Ovary (tissue), 9 donors: ENCODE results near the gene SALL4. TPM values are rescaled to one million over a fixed set of nuclear protein-coding genes. Genes with fewer than 3 reads are reported as not detected.

Experiments
- DNase-seq, 5 donors: peaks; one replicate each; pipeline ENCODE4 v3.0.0-alpha.2; 2019 to 2020
- H3K27ac ChIP-seq, 2 donors: fragments of 200-600 bp; one replicate each; pipeline versions ENCODE4 v1.5.1 to v1.8.0; 2019 to 2022
- H3K27me3 ChIP-seq: fragments of 200-600 bp; one replicate; pipeline ENCODE4 v1.8.0; 2022
- H3K36me3 ChIP-seq: fragments of 200-600 bp; sonication (generic); one replicate; pipeline ENCODE4 v1.5.1; 2019
- H3K4me1 ChIP-seq: one replicate; pipeline ENCODE4 v1.8.1; 2013; ENCODE audit warnings: mild to moderate bottlenecking, moderate library complexity; ENCODE audit not compliant: insufficient read depth
- H3K4me3 ChIP-seq: fragments of 200-600 bp; sonication (generic); one replicate; pipeline ENCODE4 v1.5.1; 2017
- H3K9me3 ChIP-seq, 2 donors: fragments of 200-600 bp in 1 of 2; sonication (generic) in 1 of 2; one replicate each; pipeline versions ENCODE4 v1.5.1 to v1.8.1; 2013 to 2019; ENCODE audit warnings: mild to moderate bottlenecking in 1 of 2, moderate library complexity in 1 of 2
- EP300 ChIP-seq: sonication (generic); formaldehyde crosslinking; IDR thresholded peaks from one replicate; pipeline ENCODE4 v1.6.1; 2017; ENCODE audit warnings: antibody characterized with exemption
- POLR2A ChIP-seq: fragments of 450-650 bp; IDR thresholded peaks from one replicate; pipeline ENCODE4 v1.6.1; 2017; ENCODE audit warnings: antibody characterized with exemption, mild to moderate bottlenecking, moderate library complexity
- WGBS, 3 donors: extraction: QIAGEN DNeasy Blood & Tissue Kit in 1 of 3; methylation state at CpG; one replicate each; pipeline versions ENCODE4 v1.1.5 to v1.1.7; 2013 to 2017; 5-methylcytosine and 5-hydroxymethylcytosine counted together
- intact Hi-C, 4 donors: fragments of 100-400 bp; cut with DNase I; formaldehyde crosslinking; loops; one replicate each; pipeline versions ENCODE4 v1.11.0 to v1.15.1; 2022 to 2023
- polyA plus RNA-seq, 2 donors: library from polyadenylated mRNA; stranded (reverse); fragments of 200-250 nt in 1 of 2; fragments of 350-450 nt in 1 of 2; fragmentation: Illumina TruSeq in 1 of 2; extraction: RNeasy Lipid Tissue Mini Kit (QIAGEN cat#74804) in 1 of 2; gene quantifications; one replicate each; pipeline ENCODE4 v1.2.3, GENCODE V29; 2013 to 2014
- total RNA-seq, 7 donors: library from RNA; depleted of rRNA in 2 of 7; stranded (reverse); fragments of >200 nt in 2 of 7; fragmentation: NEBNext Ultra II Directional in 3 of 7; extraction: Animal tissue kit (Norgen Biotek cat#: 25700) in 3 of 7; gene quantifications; one replicate each; pipeline versions ENCODE4 v1.1.0 to v1.2.4, GENCODE V29; 2016 to 2023
- TF ChIP-seq, protein P1 (sequence below), 3 donors: fragments of 450-650 bp in 2 of 3; fragments of 200-600 bp in 1 of 3; IDR thresholded peaks; one replicate each; pipeline versions ENCODE4 v1.5.1 to v1.8.0; 2016 to 2022; ENCODE audit warnings: antibody characterized with exemption in 3 of 3, mild to moderate bottlenecking in 1 of 3
- donor health status: DM: no; HTN: no; CAD: no; lungs with moderate emphysema.
- donor health status: DM: no; HTN: no; CAD: no.
- donor health status: Bipolar disorder and iron deficiency.
- donor health status: DM: yes; HTN: yes; CAD: no.
- donor health status: DM: no; HTN: no; CAD: no.
- donor health status: DM: yes; HTN: yes; CAD: no.

The SALL4 gene
- total and polyA plus RNA-seq, 9 donors: 0.03 to 0.57 (median 0.27) TPM; not detected in 3

DNA sequence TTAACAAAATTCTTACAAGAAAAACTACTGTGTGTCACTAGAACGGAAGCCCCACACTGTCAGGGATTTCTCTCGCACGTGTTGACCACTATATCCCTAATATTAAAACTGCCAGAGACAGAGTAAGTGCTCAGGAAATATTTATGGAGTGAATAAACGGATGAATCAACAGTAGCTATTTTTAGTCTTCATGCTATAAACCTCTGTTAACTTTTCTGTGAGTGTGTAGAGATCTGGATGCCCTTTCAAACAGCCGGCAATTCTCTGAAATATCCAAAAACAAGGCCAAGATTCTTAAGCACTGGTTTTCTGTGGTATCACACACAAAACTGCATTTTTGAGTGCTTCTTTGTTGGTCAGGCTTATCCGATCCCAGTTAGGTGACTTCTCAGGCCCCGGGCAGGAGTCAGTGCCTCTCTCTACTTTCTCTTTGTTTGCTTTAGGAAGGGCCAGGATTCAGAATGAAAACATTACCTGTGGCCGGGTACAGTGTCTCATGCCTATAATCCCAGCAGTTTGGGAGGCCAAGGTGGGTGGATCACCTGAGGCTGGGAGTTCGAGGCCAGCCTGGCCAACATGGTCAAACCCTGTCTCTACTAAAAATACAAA lies 49.9 kb downstream of the SALL4 start:
- H3K4me3 ChIP-seq: no peak overlapping the region

DNA sequence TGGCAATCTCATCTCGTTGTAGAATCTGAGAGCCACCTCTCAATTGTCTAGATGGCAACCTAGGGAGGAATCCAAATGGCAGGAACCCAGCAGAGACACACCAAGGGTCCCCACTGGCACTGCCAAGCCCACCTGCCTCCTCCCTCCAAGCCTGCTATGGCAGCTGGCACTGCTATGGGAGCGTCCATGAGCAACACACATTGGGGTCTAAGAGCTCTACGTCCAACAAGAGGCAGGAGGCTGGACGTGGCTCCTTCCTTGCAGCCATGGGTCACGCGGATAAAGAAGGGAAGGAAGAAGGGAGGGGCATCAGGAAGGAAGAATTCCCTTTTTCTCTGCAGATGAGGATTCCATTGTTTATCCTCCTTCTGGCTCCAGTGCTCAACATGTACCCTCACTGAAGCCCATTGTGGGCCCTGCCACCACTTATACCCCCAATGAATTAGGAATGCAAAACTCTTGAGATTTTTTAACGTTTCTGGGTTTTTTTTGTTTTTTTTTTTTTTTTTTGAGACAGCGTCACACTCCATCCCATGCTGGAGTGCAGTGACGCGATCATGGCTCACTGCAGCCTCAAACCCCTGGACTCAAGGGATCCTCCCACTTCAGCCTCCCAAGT lies 51.4 kb downstream of the SALL4 start:
- intact Hi-C loops: no loop called here
- H3K4me3 ChIP-seq: no peak overlapping the region
- no peaks in the 10 kb centered on the region for H3K9me3 ChIP-seq
- WGBS, 3 donors: 88 to 91% (median 89%) methylated on average over 10 of the region's 10 CpGs
- H3K4me1 ChIP-seq: peaks cover 7% of the 10 kb centered on the region
- no peaks in the 10 kb centered on the region for H3K36me3 ChIP-seq
- TF ChIP-seq, protein P1, sequence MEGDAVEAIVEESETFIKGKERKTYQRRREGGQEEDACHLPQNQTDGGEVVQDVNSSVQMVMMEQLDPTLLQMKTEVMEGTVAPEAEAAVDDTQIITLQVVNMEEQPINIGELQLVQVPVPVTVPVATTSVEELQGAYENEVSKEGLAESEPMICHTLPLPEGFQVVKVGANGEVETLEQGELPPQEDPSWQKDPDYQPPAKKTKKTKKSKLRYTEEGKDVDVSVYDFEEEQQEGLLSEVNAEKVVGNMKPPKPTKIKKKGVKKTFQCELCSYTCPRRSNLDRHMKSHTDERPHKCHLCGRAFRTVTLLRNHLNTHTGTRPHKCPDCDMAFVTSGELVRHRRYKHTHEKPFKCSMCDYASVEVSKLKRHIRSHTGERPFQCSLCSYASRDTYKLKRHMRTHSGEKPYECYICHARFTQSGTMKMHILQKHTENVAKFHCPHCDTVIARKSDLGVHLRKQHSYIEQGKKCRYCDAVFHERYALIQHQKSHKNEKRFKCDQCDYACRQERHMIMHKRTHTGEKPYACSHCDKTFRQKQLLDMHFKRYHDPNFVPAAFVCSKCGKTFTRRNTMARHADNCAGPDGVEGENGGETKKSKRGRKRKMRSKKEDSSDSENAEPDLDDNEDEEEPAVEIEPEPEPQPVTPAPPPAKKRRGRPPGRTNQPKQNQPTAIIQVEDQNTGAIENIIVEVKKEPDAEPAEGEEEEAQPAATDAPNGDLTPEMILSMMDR (IDR thresholded peaks at IDR 0.05): no peak
- TF ChIP-seq POLR2A: no peak
- TF ChIP-seq EP300: no peak
- no peak overlapping the region for H3K27ac ChIP-seq
- no peaks in the 10 kb centered on the region for H3K27me3 ChIP-seq
- no peak for DNase-seq

More for the DNA sequence above, 49.9 kb downstream of the SALL4 start:
- 17 to 24% (median 22%) methylated on average over 9 of the region's 9 CpGs for WGBS, 3 donors
- intact Hi-C loops: no loop called here
- H3K36me3 ChIP-seq: no peaks in the 10 kb centered on the region
- H3K27me3 ChIP-seq: no peaks in the 10 kb centered on the region
- H3K4me1 ChIP-seq: peaks cover 7% of the 10 kb centered on the region
- TF ChIP-seq POLR2A (no peak), EP300 (no peak)
- TF ChIP-seq, protein P1 (IDR thresholded peaks at IDR 0.05): no peak
- no peak overlapping the region for H3K27ac ChIP-seq
- DNase-seq: no peak
- no peaks in the 10 kb centered on the region for H3K9me3 ChIP-seq

DNA sequence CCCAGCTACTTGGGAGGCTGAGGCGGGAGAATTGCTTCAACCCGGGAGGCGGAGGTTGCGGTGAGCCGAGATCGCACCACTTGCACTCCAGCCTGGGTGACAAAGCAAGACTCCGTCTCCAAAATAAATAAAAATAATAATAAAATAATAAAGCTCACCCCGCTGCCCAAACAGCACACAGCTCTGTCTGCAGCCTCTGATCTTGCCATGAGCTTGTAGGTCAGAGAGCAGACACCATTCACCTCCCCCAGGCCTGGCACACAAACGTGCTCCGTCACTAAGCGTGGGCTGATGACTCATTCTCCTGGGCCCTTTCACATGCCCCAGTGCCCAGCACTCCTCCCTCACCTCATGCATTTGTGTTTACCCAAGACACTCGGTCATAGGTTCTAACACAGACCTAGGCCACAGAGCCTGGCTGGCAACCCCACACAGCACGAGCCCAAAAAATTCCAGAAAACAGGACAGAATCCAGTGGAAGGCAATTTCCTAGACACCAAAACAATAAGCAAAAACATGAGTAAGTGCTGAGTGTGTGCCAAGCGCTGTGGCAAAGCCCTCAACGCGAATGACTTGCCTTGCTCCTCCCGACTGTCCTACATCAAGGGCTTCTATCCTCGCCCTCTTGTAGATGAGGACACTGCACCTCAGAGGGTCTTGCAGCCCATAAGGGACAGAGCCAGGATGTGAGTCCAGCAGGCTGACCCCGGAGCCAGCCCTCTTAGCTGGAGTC lies 52.1 kb downstream of the SALL4 start:
- 73 to 76% (median 74%) methylated on average over 19 of the region's 19 CpGs for WGBS, 3 donors
- no peak for TF ChIP-seq POLR2A
- TF ChIP-seq, protein P1 (IDR thresholded peaks at IDR 0.05): no peak
- no peak for TF ChIP-seq EP300
- H3K4me3 ChIP-seq: no peak overlapping the region
- no peaks in the 10 kb centered on the region for H3K27me3 ChIP-seq
- H3K27ac ChIP-seq: no peak overlapping the region
- H3K4me1 ChIP-seq: peaks cover 7% of the 10 kb centered on the region
- DNase-seq: peak in 3 of 5 donors; percentile 40 to 59 (median 44)
- H3K36me3 ChIP-seq: no peaks in the 10 kb centered on the region
- H3K9me3 ChIP-seq: no peaks in the 10 kb centered on the region
- intact Hi-C loops: no loop called here

DNA sequence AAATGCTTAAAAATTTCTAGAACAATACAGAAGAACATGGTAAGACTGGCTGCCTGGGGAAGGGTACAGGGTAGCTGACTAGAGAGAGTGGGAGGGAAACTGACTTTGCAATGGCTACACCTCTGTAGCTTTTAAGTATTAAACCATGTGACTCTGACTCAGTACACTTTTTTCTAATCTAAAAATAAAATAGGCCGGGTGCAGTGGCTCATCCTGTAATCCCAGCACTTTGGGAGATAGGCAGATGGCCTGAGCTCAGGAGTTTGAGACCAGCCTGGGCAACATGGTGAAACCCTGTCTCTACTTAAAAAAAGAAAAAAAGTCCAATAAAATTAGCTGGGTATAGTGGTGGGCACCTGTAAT lies 52.7 kb downstream of the SALL4 start:
- intact Hi-C loops: no loop called here
- TF ChIP-seq POLR2A: no peak
- TF ChIP-seq, protein P1 (IDR thresholded peaks at IDR 0.05): no peak
- no peak for TF ChIP-seq EP300
- Histone ChIP-seq H3K4me3 (no peak overlapping the region), H3K36me3 (no peaks in the 10 kb centered on the region), H3K4me1 (peaks cover 7% of the 10 kb centered on the region), H3K9me3 (no peaks in the 10 kb centered on the region), H3K27me3 (no peaks in the 10 kb centered on the region), H3K27ac (no peak overlapping the region)
- 6 to 21% (median 21%) methylated on average over 1 of the region's 1 CpG for WGBS, 3 donors
- DNase-seq: no peak
